HS-27A (cell line): Measurements from ENCODE around the gene PTPRF.
"Not testable (repeated sequence)": the region's sequence is repeated elsewhere in the genome, so short reads cannot be mapped to it uniquely, and the experiment has no call there.

Source experiments
- DNase-seq: peaks from one replicate; pipeline ENCODE4 v3.0.0-alpha.2; 2012; ENCODE audit warnings: low read depth, missing footprints

Gene PTPRF

GRCh38 chr1:43538143-43538487 is 7.4 kb downstream of the PTPRF start:
- DNase-seq = no peak

- DNase-seq = no peak
Observed at GRCh38 chr1:43538969-43539368, 8.3 kb downstream of the PTPRF start.

- DNase-seq = no peak
Observed at GRCh38 chr1:43539726-43540434, 9.2 kb downstream of the PTPRF start.

GRCh38 chr1:43540653-43541071 is 10.0 kb downstream of the PTPRF start:
- no peak for DNase-seq

GRCh38 chr1:43541141-43541540 is 10.5 kb downstream of the PTPRF start:
- DNase-seq = no peak

- DNase-seq = no peak
Observed at GRCh38 chr1:43541721-43542401, 11.2 kb downstream of the PTPRF start.

- no peak for DNase-seq
Observed at GRCh38 chr1:43542527-43543458, 12.1 kb downstream of the PTPRF start.

GRCh38 chr1:43543567-43543966 is 12.9 kb downstream of the PTPRF start:
- DNase-seq = no peak

GRCh38 chr1:43545339-43545694 is 14.6 kb downstream of the PTPRF start:
- no peak for DNase-seq

GRCh38 chr1:43545695-43546387 is 15.2 kb downstream of the PTPRF start:
- DNase-seq = no peak

GRCh38 chr1:43546388-43547100 is 15.9 kb downstream of the PTPRF start:
- no peak for DNase-seq

GRCh38 chr1:43547538-43548072 is 16.9 kb downstream of the PTPRF start:
- no peak for DNase-seq

GRCh38 chr1:43548285-43549271 is 17.9 kb downstream of the PTPRF start:
- DNase-seq = no peak

- not testable (repeated sequence) for DNase-seq
Observed at GRCh38 chr1:43549394-43549793, 18.7 kb downstream of the PTPRF start.

GRCh38 chr1:43549921-43550597 is 19.4 kb downstream of the PTPRF start:
- DNase-seq = no peak

GRCh38 chr1:43550598-43551246 is 20.0 kb downstream of the PTPRF start:
- no peak for DNase-seq

- DNase-seq = no peak
Observed at GRCh38 chr1:43551396-43551888, 20.8 kb downstream of the PTPRF start.

- DNase-seq = no peak
Observed at GRCh38 chr1:43552059-43552742, 21.5 kb downstream of the PTPRF start.
